Heart left ventricle (tissue), 16 donors: Measurements from ENCODE around the gene HOPX. TPM values are rescaled to one million over a fixed set of nuclear protein-coding genes. Genes with fewer than 3 reads are reported as not detected.
"Not testable (repeated sequence)": the region's sequence is repeated elsewhere in the genome, so short reads cannot be mapped to it uniquely, and the experiment has no call there.

ENCODE experiments used
- ATAC-seq, 4 donors: fragments of 200-7000 bp; cut with Tn5 transposase; one replicate each; pipeline ENCODE4 v1.9.1; 2020 to 2022; ENCODE audit warnings: moderate library complexity in 4 of 4, mild to moderate bottlenecking in 3 of 4, moderate number of reproducible peaks in 1 of 4
- DNase-seq, 5 donors: peaks; one replicate each; pipeline ENCODE4 v3.0.0-alpha.2; 2020
- H3K27ac ChIP-seq, 12 donors: fragments of 200-600 bp; sonication (generic) in 4 of 12; one replicate each; pipeline versions ENCODE4 v1.5.0 to v1.8.0; 2016 to 2022; ENCODE audit warnings: mild to moderate bottlenecking in 2 of 12
- H3K27me3 ChIP-seq, 9 donors: fragments of 200-600 bp; sonication (generic) in 2 of 9; one replicate each; pipeline versions ENCODE4 v1.5.1 to v1.8.0; 2016 to 2022; ENCODE audit warnings: mild to moderate bottlenecking in 3 of 9
- H3K36me3 ChIP-seq, 9 donors: fragments of 200-600 bp; sonication (generic) in 2 of 9; one replicate each; pipeline versions ENCODE4 v1.5.0 to v1.8.0; 2018 to 2022; ENCODE audit warnings: mild to moderate bottlenecking in 2 of 9
- H3K4me1 ChIP-seq, 12 donors: fragments of 200-600 bp; sonication (generic) in 4 of 12; one replicate each; pipeline versions ENCODE4 v1.5.0 to v1.8.0; 2016 to 2022; ENCODE audit warnings: mild to moderate bottlenecking in 3 of 12
- H3K4me3 ChIP-seq, 12 donors: fragments of 200-600 bp; sonication (generic) in 4 of 12; one replicate each; pipeline versions ENCODE4 v1.5.0 to v1.8.0; 2017 to 2022; ENCODE audit warnings: mild to moderate bottlenecking in 9 of 12, moderate library complexity in 4 of 12
- H3K9me3 ChIP-seq, 12 donors: fragments of 200-600 bp; sonication (generic) in 4 of 12; one replicate each; pipeline versions ENCODE4 v1.5.0 to v1.8.0; 2016 to 2022; ENCODE audit warnings: mild to moderate bottlenecking in 1 of 12
- CTCF ChIP-seq, 12 donors: fragments of 200-600 bp; sonication (generic) in 4 of 12; IDR thresholded peaks; one replicate each; pipeline versions ENCODE4 v1.5.0 to v1.8.0; 2018 to 2022; ENCODE audit warnings: antibody characterized with exemption in 12 of 12, mild to moderate bottlenecking in 5 of 12
- POLR2A ChIP-seq, 2 donors: fragments of 450-650 bp; IDR thresholded peaks; one replicate each; pipeline ENCODE4 v1.6.1; 2017; ENCODE audit warnings: antibody characterized with exemption in 2 of 2, mild to moderate bottlenecking in 2 of 2, moderate library complexity in 2 of 2
- WGBS, 4 donors: extraction: QIAGEN DNeasy Blood & Tissue Kit in 2 of 4; methylation state at CpG; one replicate each; pipeline versions ENCODE4 v1.1.5 to v1.1.7; 2013 to 2018; 5-methylcytosine and 5-hydroxymethylcytosine counted together
- intact Hi-C, 10 donors: fragments of 100-400 bp; cut with DNase I; formaldehyde crosslinking; loops; one replicate each; pipeline versions ENCODE4 v1.11.1 to v1.14.2; 2022
- polyA plus RNA-seq, 2 donors: library from polyadenylated mRNA; stranded (reverse); fragments of 200-250 nt; gene quantifications; one replicate each; pipeline ENCODE4 v1.2.3, GENCODE V29; 2013
- total RNA-seq, 9 donors: library from RNA; depleted of rRNA in 2 of 9; stranded (reverse); fragments of >200 nt in 2 of 9; fragmentation: NEBNext Ultra II Directional in 3 of 9; extraction: Animal tissue kit (Norgen Biotek cat#: 25700) in 3 of 9; gene quantifications; one replicate each; pipeline versions ENCODE4 v1.1.0 to v1.2.4, GENCODE V29; 2016 to 2023
- donor health status: ischemic (EF 13 %, LVEDD 7.1; RV severe dilation, severe dysfunction).
- donor health status: healthy with polysubstance abuse.
- donor health status: DM: no; HTN: yes; CAD: no.
- donor health status: DM: no; HTN: no; CAD: no.
- donor health status: ischemic (EF 25% LVEDD 6.9; RV normal size, moderate dysfunction).
- donor health status: ischemic (EF 25% LVEDD 5.7; RV mildly dilated, moderate dysfunction).
- donor health status: healthy.
- donor health status: DM: yes; HTN: yes; CAD: no.
- donor health status: ischemic (EF 35%, LVEDD 5.7; RV mildly dilated, moderate dysfunction).
- donor health status: nonischemic (EF 11% LVEDD 7.7; RV severe dilation, severe dysfunction).
- donor health status: DM: yes; HTN: yes; CAD: no.
- donor health status: PGD.
- donor health status: ischemic (EF 29% LVEDD 5.4; RV normal size, mild dysfunction).
- donor health status: nonischemic (EF 23%, LVEDD 6.1; RV moderate dilation, normal function).

Gene HOPX
- total and polyA plus RNA-seq, 11 donors, result 1.5 to 223 (median 21.1) TPM

- DNase-seq (no peak), ATAC-seq (no peak)
- Histone ChIP-seq H3K9me3 (no peaks in the 10 kb centered on the region), H3K4me1 (no peaks in the 10 kb centered on the region), H3K36me3 (no peaks in the 10 kb centered on the region), H3K27me3 (no peaks in the 10 kb centered on the region), H3K27ac (no peak overlapping the region), H3K4me3 (no peak overlapping the region)
- WGBS, 4 donors, result 70 to 87% (median 80%) methylated on average over 5 of the region's 5 CpGs
- intact Hi-C loops, result no loop called here
- no peak for TF ChIP-seq CTCF (IDR thresholded peaks at IDR 0.05)
- no peak for TF ChIP-seq POLR2A (IDR thresholded peaks at IDR 0.05)
Observed at GRCh38 chr4:56640621-56641493, 40.2 kb downstream of the HOPX start.

GRCh38 chr4:56637791-56638190 lies 43.3 kb downstream of the HOPX start:
- no peaks in the 10 kb centered on the region for H3K27me3 ChIP-seq
- H3K4me1 ChIP-seq, result no peaks in the 10 kb centered on the region
- no peaks in the 10 kb centered on the region for H3K36me3 ChIP-seq
- no peak for ATAC-seq
- no peak overlapping the region for H3K27ac ChIP-seq
- H3K9me3 ChIP-seq, result no peaks in the 10 kb centered on the region
- DNase-seq, result no peak
- intact Hi-C loops, result no loop called here
- TF ChIP-seq CTCF (IDR thresholded peaks at IDR 0.05) (no peak), POLR2A (IDR thresholded peaks at IDR 0.05) (no peak)
- H3K4me3 ChIP-seq, result no peak overlapping the region

- no peaks in the 10 kb centered on the region for H3K27me3 ChIP-seq
- intact Hi-C loops, result no loop called here
- no peak for ATAC-seq
- no peaks in the 10 kb centered on the region for H3K36me3 ChIP-seq
- no peaks in the 10 kb centered on the region for H3K9me3 ChIP-seq
- no peak overlapping the region for H3K4me3 ChIP-seq
- TF ChIP-seq POLR2A (IDR thresholded peaks at IDR 0.05), result no peak
- TF ChIP-seq CTCF (IDR thresholded peaks at IDR 0.05), result no peak
- no peaks in the 10 kb centered on the region for H3K4me1 ChIP-seq
- no peak overlapping the region for H3K27ac ChIP-seq
- no peak for DNase-seq
- WGBS, 4 donors, result 72 to 89% (median 80%) methylated on average over 1 of the region's 1 CpG
Observed at GRCh38 chr4:56637154-56637553, 43.9 kb downstream of the HOPX start.

GRCh38 chr4:56634954-56635353 lies 46.1 kb downstream of the HOPX start:
- H3K9me3 ChIP-seq, H3K27me3 ChIP-seq, H3K36me3 ChIP-seq, DNase-seq, H3K4me3 ChIP-seq, ATAC-seq, H3K27ac ChIP-seq, intact Hi-C loops, H3K4me1 ChIP-seq: not testable (repeated sequence)
- WGBS, 4 donors, result 94 to 97% (median 96%) methylated on average over 9 of the region's 9 CpGs

GRCh38 chr4:56633486-56633885 lies 47.6 kb downstream of the HOPX start:
- DNase-seq (no peak), ATAC-seq (no peak)
- no peak for TF ChIP-seq CTCF (IDR thresholded peaks at IDR 0.05)
- H3K27ac ChIP-seq, result no peak overlapping the region
- H3K36me3 ChIP-seq, result no peaks in the 10 kb centered on the region
- no peaks in the 10 kb centered on the region for H3K9me3 ChIP-seq
- WGBS, 4 donors, result 92 to 96% (median 94%) methylated on average over 7 of the region's 7 CpGs
- H3K4me1 ChIP-seq, result no peaks in the 10 kb centered on the region
- no peak overlapping the region for H3K4me3 ChIP-seq
- intact Hi-C loops, result no loop called here
- no peaks in the 10 kb centered on the region for H3K27me3 ChIP-seq
